ENCODE measurements around the gene ZBTB40.

The ZBTB40 gene

GRCh38 chr1:22434717-22435116 lies 16.9 kb upstream of the ZBTB40 start:
- DNase-seq (ENCODE audit: low read depth) = no peak

GRCh38 chr1:22436948-22437347 lies 14.7 kb upstream of the ZBTB40 start:
- DNase-seq (ENCODE audit: low read depth) = no peak

GRCh38 chr1:22437573-22437972 lies 14.1 kb upstream of the ZBTB40 start:
- DNase-seq (ENCODE audit: low read depth) = no peak

- DNase-seq (ENCODE audit: low read depth) = no peak
These were observed 11.1 kb upstream of the ZBTB40 start for GRCh38 chr1:22440582-22440981.

GRCh38 chr1:22442212-22442894 lies 9.3 kb upstream of the ZBTB40 start:
- DNase-seq (ENCODE audit: low read depth) = no peak

GRCh38 chr1:22443332-22443731 lies 8.3 kb upstream of the ZBTB40 start:
- no peak for DNase-seq (ENCODE audit: low read depth)

GRCh38 chr1:22444856-22445255 lies 6.8 kb upstream of the ZBTB40 start:
- no peak for DNase-seq (ENCODE audit: low read depth)

- no peak for DNase-seq (ENCODE audit: low read depth)
These were observed 4.0 kb upstream of the ZBTB40 start for GRCh38 chr1:22447621-22448111.

GRCh38 chr1:22449636-22450035 lies 2.0 kb upstream of the ZBTB40 start:
- no peak for DNase-seq (ENCODE audit: low read depth)

GRCh38 chr1:22450351-22451021 lies 1.2 kb upstream of the ZBTB40 start:
- DNase-seq (ENCODE audit: low read depth) = no peak

GRCh38 chr1:22452481-22452957 lies 868 bp downstream of the ZBTB40 start:
- no peak for DNase-seq (ENCODE audit: low read depth)

- no peak for DNase-seq (ENCODE audit: low read depth)
These were observed 1.5 kb downstream of the ZBTB40 start for GRCh38 chr1:22453181-22453580.

- no peak for DNase-seq (ENCODE audit: low read depth)
These were observed 2.9 kb downstream of the ZBTB40 start for GRCh38 chr1:22454476-22455056.

GRCh38 chr1:22457345-22457744 lies 5.7 kb downstream of the ZBTB40 start:
- DNase-seq (ENCODE audit: low read depth) = no peak

- no peak for DNase-seq (ENCODE audit: low read depth)
These were observed 6.2 kb downstream of the ZBTB40 start for GRCh38 chr1:22457836-22458235.

GRCh38 chr1:22461100-22461499 lies 9.4 kb downstream of the ZBTB40 start:
- DNase-seq (ENCODE audit: low read depth) = no peak

GRCh38 chr1:22461678-22462527 lies 10.3 kb downstream of the ZBTB40 start:
- DNase-seq (ENCODE audit: low read depth) = no peak

- no peak for DNase-seq (ENCODE audit: low read depth)
These were observed 11.3 kb downstream of the ZBTB40 start for GRCh38 chr1:22462928-22463327.

- DNase-seq (ENCODE audit: low read depth) = no peak
These were observed 13.4 kb downstream of the ZBTB40 start for GRCh38 chr1:22465015-22465565.

GRCh38 chr1:22465671-22466070 lies 14.0 kb downstream of the ZBTB40 start:
- DNase-seq (ENCODE audit: low read depth) = no peak

- no peak for DNase-seq (ENCODE audit: low read depth)
These were observed 18.6 kb downstream of the ZBTB40 start for GRCh38 chr1:22470227-22470626.

- DNase-seq (ENCODE audit: low read depth) = no peak
These were observed 19.4 kb downstream of the ZBTB40 start for GRCh38 chr1:22471078-22471477.
